Amygdala (tissue), 56 donors: ENCODE results near the gene GPHN.

Experiments used
- DNase-seq, 56 donors: peaks; one replicate each; lab custom pipeline; 2025; lab: John Stamatoyannopoulos, UW

The GPHN gene

GRCh38 chr14:66507722-66508546, at the start of gene GPHN:
TSS of gene GPHN (plus strand) at chr14:66508147.
- DNase-seq: peak; percentile 65 to 97 (median 93)

DNA sequence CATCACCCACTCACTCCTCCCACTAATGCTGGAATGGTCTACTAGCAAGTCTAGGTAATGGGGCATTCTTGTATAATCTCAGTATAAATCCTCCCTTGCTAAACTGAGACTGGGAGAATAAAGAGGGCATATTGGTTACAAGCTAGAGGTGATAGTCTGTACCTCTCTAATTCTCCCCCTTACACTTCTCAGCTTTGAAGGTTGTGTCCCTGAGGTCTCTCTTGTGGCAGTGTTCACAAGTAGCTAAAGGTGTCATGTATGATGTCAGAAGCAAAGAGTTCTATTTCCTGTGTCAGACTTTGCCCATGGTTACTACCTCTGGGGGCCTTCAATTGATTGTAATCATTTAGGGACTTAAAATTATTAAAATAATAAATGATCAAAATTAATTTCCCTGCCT, 48.3 kb upstream of the GPHN start:
- DNase-seq: no peak

DNA sequence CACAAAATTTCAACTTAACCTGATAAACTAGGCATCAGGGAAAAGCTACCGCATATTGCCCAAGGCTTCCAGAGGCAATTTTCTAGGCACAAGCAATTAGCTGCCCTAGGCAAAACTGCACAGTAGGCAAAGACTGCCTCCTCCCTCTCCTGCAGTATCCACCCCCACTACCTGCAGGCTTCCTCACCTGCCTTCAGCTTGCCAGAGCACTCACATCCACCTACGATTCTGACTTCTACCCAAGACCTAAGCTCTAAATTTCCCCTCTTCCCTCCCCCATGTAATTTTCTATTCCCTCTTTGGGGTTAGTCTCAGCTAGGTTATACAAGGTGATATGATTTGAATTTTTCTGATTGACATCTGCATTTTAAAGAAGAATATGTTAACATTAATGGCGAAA, 43.7 kb upstream of the GPHN start:
- DNase-seq: no peak

- DNase-seq: no peak
Measured at GRCh38 chr14:66468778-66469367, 39.1 kb upstream of the GPHN start.

GRCh38 chr14:66471584-66471983, 36.4 kb upstream of the GPHN start:
- DNase-seq: no peak

- no peak for DNase-seq
Measured at GRCh38 chr14:66472251-66472650, 35.7 kb upstream of the GPHN start.

DNA sequence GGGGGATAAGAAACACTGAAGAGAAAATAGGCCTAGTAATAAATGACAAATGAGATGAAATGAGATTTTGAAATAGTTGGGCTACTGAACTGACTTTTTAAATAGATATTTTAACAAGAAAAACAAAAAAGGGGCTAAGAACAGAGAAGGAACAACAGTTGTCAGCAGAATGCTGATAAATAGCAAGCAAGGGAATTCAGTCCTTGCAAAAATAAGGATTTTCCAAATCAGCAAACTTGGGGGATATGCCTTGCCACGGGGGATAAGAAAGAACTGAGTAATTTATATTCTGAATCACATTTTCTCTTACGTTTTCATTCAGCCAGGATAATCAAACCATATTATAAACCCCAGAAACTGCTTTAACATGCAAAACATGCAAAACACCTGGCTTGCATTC, 34.7 kb upstream of the GPHN start:
- DNase-seq: no peak

- DNase-seq: no peak
Measured at GRCh38 chr14:66476964-66477363, 31.0 kb upstream of the GPHN start.

DNA sequence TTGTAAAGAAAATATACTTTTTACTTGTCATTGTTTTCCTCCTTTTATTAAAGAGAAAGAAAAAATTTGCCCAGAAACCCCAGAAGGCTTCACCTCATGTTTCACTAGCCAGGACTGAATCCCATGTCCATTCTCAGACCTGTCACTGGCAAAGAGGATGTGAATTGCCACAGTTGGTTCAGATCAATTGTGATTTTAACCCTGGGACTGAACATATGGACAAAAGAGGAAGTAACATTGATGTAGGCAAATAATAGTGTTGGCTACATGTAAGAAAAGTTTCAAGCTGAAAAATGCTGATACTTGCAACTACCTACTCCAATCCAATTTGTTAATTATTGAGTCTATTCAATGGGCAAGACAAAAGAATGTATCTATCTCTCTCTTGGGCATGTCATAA, 30.4 kb upstream of the GPHN start:
- DNase-seq: no peak

- no peak for DNase-seq
Measured at GRCh38 chr14:66482873-66483272, 25.1 kb upstream of the GPHN start.

GRCh38 chr14:66483322-66483721, 24.6 kb upstream of the GPHN start:
- no peak for DNase-seq

DNA sequence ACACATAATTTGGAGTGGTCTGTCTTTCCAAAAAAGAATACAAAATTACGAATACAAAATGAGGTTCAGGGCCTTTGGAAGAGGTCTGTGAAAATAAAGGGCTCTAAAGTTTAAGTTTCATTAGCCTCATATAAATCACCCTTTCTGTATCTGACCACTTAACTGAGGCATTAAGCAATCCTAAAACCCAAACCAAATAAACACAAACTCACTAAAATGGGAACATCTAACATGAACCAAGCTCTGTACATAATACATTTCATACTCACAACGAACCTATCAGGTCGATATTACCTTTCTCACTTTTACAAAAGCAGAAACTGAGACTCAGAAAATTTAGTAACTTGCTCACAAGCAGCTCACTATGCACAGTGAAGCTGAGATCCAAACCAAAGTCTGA, 22.9 kb upstream of the GPHN start:
- no peak for DNase-seq

GRCh38 chr14:66485910-66486421, 22.0 kb upstream of the GPHN start, which contains the start of gene CCDC196:
TSS of gene CCDC196 (plus strand) at chr14:66486371. CDS start at chr14:66486503, 132 bp downstream.
- no peak for DNase-seq

DNA sequence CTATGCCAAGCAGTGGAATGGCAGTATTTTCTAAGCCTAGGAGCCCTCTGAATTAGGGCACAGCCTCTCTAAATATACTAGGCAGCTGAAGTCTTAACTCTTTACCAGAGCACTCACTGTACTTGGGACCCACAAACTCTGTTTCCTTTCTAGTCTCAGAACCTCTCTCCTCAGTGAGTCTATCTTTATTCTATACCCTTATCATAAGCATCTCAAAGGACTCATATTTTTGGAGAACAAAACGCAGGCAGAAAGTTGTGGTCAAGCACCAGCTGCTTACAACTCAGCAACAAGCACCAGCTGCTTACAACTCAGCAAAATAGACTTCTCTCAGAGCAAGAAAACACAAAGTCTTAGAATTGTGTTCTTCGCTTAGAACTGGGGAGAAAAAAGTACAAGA, 20.8 kb upstream of the GPHN start:
- no peak for DNase-seq

DNA sequence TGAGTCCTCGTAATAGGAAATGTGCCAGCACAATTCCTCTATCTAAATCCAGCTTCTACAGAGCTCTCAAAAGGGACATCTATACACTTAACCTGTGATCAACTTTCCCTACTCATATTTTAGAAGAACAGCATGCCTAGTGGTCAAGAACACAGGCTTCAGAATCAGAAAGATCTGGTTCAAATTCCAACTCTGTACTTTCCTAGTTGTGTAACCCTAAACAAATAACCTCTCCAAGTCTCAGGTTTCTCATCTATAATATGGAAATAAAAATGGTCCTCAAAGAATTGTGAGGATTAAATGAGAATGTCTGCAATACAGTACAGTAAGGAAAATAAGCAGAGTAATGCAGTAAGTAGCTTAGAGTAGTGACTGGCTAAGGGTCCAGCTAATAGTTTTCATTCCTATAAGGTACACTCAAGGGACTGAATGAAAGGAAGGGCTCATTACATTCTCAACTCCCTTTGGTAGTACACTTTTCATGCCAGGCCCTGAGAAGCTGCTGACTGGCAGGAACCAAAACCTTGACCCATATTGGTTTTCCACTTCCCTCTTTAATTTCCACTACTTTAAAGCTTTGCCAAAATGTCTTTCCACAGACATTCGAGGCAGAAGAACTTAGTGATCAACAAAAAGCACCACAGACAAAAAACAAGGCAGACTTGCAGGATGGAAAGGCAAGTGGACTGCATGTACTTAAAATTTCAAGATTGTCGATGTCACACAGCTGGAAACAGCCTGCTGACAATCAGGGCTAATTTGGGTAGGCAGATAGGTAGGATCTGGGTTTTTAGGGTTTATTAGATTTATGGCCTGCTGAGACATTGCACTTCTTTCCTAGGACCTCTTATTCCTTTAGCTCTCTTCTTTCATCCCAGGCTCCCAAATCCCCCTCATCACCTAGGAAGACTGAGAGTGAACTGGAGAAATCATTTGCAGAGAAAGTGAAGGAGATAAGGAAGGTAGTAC, 17.5 kb upstream of the GPHN start:
- no peak for DNase-seq

- DNase-seq: no peak
Measured at GRCh38 chr14:66493750-66494149, 14.2 kb upstream of the GPHN start.

DNA sequence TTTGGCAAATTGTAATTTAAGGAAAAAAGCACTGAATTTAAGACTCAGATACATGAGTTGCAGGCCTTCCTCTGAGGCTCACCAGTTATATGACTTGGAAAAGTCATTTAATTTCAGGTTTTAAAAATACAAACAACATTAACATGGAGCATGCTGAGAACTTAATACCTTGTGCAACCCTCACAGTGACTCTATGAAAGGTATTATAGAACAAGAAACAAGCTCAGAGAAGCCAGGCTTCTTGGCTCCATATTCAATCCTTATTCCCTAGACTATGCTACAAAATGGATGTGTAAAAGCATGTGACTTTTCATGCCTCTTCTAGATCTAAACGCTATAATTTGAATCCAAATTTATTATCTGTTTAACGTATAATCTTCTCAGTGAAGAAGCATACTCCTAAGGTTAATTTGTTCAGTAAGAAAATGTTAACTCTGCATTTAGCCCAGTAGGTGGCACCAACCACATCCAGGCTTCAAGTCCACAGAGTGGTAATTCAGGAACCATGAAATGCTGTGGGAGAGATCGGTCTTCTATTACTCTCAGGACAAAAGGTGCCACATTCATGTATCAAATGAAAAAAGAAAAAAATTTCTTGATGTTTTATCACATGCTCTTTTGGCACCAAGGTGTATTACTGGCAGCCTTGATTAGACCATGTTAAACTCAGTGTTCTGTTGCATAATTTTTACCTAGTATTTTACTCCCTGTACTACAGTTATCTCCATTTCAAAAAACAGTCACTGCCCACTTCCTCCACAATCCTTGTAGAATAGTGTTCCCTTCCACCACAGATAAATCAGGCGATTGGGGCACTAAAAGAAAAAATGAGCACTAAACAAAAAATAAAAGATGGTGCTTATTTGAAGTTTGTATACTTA, 12.5 kb upstream of the GPHN start:
- peak in 28 of 56 donors; percentile 0 to 70 (median 9) for DNase-seq

DNA sequence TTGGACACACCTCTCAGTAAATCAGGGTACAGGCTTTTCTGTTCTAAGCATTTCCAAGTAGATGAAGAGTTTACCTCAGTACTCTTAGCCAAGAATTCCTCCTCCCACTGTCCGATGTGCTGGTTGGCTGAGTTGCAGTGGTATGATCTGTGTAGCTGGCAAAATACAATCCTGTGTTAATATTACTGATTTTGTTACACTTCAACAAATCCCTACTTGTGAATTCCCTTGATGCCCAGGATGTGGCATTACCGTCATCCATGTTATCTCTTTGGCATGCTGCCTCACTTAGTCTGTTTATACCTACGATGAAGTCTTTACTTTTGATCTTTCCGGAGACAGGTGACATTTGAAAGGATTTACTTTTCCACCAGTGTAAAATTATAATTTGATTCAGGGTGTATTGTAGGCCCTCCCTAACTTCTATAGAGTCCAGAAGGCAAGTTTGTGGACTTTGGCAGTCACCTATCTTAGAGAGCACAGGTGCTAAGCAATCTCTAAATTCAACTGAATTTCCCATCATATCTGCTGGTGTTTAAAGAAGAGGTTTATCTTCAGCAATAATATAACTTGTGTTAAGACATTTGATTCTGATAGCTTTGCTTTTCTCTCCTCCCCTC, 11.6 kb upstream of the GPHN start:
- no peak for DNase-seq

DNA sequence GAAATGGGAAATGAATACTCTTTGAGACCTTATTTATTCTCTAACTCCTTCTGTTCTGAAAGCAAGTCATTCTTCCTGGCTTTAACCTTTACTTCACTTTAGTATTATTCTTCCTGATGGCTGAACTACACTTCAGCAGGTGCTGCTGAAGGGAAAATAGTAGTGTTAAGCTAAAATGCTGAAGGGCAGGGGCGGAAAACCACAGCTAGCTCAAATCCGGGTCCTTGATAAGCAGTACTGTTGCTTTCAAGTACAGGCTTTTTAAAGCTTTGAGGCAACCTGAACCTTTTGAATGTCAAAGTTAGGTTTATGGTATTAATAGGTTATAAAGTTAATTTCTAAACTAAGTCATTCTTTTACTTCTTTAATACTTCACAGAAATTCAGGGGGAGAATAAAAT, 11.0 kb upstream of the GPHN start:
- no peak for DNase-seq
